Activated naive CD4-positive, alpha-beta T cell treated with anti-CD3 and anti-CD28 coated beads, Interleukin-2, amount 50 U/mL, for 16 hours (primary cell): Measurements from ENCODE around the gene REV1.
"Not testable (repeated sequence)": the region's sequence is repeated elsewhere in the genome, so short reads cannot be mapped to it uniquely, and the experiment has no call there.

ENCODE experiments used
- DNase-seq: peaks from one replicate; pipeline ENCODE4 v3.0.0-alpha.2; 2020

The REV1 gene

GRCh38 chr2:99485411-99485810, 4.4 kb downstream of the REV1 start:
- DNase-seq = no peak

- no peak for DNase-seq
Measured at GRCh38 chr2:99484205-99484604, 5.6 kb downstream of the REV1 start.

GRCh38 chr2:99481941-99482340, 7.9 kb downstream of the REV1 start:
- no peak for DNase-seq

- DNase-seq = no peak
Measured at GRCh38 chr2:99481527-99481926, 8.3 kb downstream of the REV1 start.

- no peak for DNase-seq
Measured at GRCh38 chr2:99480390-99480789, 9.4 kb downstream of the REV1 start.

GRCh38 chr2:99478632-99479031, 11.2 kb downstream of the REV1 start:
- no peak for DNase-seq

- DNase-seq = no peak
Measured at GRCh38 chr2:99477054-99477453, 12.8 kb downstream of the REV1 start.

GRCh38 chr2:99476629-99477028, 13.2 kb downstream of the REV1 start:
- DNase-seq = no peak

GRCh38 chr2:99475095-99475494, 14.7 kb downstream of the REV1 start:
- DNase-seq = not testable (repeated sequence)

- DNase-seq = no peak
Measured at GRCh38 chr2:99473518-99474083, 16.2 kb downstream of the REV1 start.

GRCh38 chr2:99472600-99472960, 17.2 kb downstream of the REV1 start:
- no peak for DNase-seq

- no peak for DNase-seq
Measured at GRCh38 chr2:99471654-99472599, 17.9 kb downstream of the REV1 start.

- DNase-seq = no peak
Measured at GRCh38 chr2:99470957-99471356, 18.9 kb downstream of the REV1 start.

GRCh38 chr2:99470459-99470858, 19.4 kb downstream of the REV1 start:
- not testable (repeated sequence) for DNase-seq

GRCh38 chr2:99469394-99469793, 20.4 kb downstream of the REV1 start:
- no peak for DNase-seq

GRCh38 chr2:99468155-99468554, 21.7 kb downstream of the REV1 start:
- no peak for DNase-seq

- no peak for DNase-seq
Measured at GRCh38 chr2:99467390-99467789, 22.4 kb downstream of the REV1 start.

GRCh38 chr2:99461828-99462483, 27.9 kb downstream of the REV1 start:
- DNase-seq = no peak

GRCh38 chr2:99458529-99458928, 31.3 kb downstream of the REV1 start:
- no peak for DNase-seq

- DNase-seq = no peak
Measured at GRCh38 chr2:99451686-99452085, 38.1 kb downstream of the REV1 start.

GRCh38 chr2:99451280-99451679, 38.5 kb downstream of the REV1 start:
- DNase-seq = no peak

- DNase-seq = no peak
Measured at GRCh38 chr2:99450199-99450598, 39.6 kb downstream of the REV1 start.

GRCh38 chr2:99448556-99448955, 41.3 kb downstream of the REV1 start:
- DNase-seq = no peak

GRCh38 chr2:99445065-99445464, 44.8 kb downstream of the REV1 start:
- DNase-seq = no peak
